Dermis blood vessel endothelial cell (primary cell): Measurements from ENCODE around the gene SMARCAL1. TPM values are rescaled to one million over a fixed set of nuclear protein-coding genes. Genes with fewer than 3 reads are reported as not detected.
"Not testable (repeated sequence)": the region's sequence is repeated elsewhere in the genome, so short reads cannot be mapped to it uniquely, and the experiment has no call there.

Experiments
- DNase-seq: peaks from one replicate; pipeline ENCODE4 v3.0.0; 2010
- total RNA-seq: library from RNA; depleted of rRNA; stranded (reverse); fragments of >200 nt; gene quantifications from 2 replicates; pipeline ENCODE4 v1.2.3, GENCODE V29; 2014

SMARCAL1 gene
- total RNA-seq, 1 donor from 2014 or later, result 18.5 TPM

DNA sequence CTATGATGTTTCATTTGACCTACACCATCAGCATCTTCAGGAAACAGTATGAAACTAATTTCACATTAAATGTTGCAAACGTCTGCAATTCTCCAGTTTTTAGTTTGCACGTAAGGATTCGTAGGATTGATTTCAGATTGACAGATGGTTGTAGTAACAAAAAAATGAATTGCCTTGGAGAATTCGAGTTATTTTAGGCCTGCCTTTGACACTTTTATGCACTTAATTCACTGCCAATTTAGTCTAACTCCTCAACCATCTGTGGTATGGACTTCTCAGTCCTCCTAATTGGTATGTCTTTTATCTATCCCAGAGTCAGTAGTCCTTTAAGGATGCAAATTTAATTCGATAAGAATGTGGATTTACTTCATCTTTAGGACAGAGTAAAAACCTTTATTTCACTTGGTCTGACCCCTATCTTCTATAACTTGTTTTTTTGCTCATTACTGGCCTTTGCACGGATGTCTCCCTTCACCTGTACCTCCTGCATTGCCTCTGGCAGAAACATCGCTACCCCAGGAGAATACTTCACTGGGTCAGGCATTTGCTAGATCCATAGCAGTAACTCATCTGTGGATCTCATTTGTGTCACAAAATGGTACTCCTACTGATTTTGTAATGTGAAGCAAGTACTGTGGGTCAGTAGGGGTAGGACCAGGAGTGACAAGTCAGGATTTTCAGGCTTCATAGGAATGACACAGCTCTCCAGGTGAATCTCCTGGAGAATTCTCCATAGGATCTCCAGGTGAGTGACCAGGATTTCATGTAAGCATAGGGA, 90.3 kb downstream of the SMARCAL1 start:
- DNase-seq, result no peak

DNA sequence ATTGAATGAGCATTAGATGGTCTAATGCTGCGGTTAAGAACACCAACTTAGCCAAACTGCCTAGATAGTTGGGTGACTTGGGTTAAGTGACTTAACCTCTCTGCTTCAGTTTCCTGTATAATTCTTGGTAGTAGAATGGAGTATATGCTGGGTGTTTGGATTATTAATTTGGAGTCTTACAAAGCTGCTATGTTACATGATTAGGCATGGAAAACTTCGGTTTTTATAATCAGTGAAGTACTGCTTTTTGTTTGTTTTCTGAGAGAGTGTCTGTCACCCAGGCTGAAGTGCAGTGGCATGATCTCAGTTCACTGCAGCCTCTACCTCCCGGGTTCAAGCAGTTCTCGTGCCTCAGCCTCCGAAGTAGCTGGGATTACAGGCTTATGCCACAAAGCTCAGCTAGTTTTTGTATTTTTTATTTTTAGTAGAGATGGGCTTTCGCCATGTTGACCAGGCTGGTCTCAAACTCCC, 90.9 kb downstream of the SMARCAL1 start:
- DNase-seq, result no peak

DNA sequence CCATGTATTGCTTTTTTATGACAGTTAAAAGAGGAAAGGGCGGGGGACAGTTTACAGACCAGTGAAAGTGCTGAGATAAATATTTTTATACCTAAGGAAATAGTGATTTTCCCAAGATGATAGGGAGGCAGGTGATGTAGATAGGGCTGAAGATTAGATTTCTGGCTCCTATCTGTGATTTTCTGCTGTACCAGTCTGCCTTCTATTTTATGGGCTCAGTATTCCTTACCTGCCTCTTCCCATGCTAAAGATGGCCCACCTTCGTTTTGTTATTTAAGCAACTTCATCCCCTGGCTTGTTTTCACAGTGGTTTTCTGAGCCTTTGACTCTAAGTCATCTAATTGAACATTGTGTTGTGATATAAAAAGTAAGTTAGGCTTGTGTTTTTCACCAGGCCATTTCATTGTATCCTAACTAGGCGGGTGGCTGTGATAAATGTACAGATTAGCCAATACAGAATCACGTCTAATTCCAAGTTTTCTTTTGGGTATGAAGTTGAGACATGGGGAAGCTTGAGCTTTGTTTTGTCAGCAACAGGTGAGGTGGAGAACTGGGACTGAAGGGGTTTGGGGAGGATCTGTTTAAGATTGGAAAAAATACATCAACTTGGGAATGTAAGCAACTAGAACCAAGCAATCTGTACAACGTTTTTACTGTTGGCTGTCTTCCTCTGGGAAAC, 91.6 kb downstream of the SMARCAL1 start:
- DNase-seq, result no peak

DNA sequence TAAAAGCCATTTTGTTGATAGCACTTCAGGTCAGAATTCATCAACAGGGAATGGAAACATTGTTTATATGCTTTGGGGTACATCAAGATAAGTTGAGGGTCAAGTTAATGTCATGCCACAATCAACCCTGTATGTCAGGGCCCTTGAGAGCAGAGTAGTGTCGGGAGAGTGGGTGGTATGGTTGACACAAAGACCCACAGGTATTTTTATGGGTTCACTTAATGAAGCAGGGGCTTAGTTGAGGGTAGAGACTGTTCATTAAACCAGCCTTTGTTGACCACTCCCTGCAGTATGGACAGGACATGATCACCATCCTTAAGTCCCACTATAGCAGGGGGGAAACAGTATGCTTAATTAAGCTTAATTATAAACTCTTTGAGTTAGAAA, 92.1 kb downstream of the SMARCAL1 start:
- DNase-seq, result no peak

DNA sequence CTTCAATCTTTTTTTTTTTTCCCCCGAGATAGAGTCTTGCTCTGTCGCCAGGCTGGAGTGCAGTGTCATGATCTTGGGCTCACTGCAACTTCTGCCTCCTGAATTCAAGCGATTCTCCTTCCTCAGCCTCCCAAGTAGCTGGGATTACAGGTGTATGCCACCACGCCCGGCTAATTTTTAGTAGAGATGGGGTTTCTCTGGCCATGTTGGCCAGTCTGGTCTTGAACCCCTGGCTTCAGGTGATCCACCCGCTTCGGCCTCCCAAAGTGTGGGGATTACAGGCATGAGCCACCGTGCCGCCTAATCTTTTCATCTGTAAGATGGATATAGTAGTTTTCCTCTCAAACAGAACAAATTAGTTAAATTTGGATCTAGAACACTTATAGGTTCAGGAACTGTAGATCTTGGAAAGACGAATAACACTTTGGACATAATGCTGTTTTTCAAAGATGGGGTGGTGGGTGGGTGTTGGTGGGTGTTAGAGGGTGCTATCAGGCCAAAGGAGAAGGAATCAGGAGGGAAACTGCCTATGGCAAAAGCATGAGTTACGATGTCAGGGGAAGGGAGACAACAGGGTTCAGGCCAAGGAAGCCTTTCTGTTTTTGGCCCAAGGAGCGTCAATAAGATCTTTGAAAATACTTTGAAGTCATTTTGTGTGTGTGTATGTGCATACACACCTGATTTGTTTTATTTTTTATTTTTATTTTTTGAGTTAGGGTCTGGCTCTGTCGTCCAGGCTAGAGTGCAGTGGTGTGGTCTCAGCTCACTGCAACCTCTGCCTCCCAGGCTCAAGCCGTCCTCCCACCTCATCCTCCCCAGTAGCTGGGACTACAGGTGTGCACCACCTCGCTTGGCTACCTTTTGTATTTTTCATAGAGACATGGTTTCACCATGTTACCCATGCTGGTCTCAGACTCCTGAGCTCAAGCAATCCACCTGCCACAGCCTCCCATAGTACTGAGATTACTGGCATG, 93.1 kb downstream of the SMARCAL1 start:
- DNase-seq, result no peak

DNA sequence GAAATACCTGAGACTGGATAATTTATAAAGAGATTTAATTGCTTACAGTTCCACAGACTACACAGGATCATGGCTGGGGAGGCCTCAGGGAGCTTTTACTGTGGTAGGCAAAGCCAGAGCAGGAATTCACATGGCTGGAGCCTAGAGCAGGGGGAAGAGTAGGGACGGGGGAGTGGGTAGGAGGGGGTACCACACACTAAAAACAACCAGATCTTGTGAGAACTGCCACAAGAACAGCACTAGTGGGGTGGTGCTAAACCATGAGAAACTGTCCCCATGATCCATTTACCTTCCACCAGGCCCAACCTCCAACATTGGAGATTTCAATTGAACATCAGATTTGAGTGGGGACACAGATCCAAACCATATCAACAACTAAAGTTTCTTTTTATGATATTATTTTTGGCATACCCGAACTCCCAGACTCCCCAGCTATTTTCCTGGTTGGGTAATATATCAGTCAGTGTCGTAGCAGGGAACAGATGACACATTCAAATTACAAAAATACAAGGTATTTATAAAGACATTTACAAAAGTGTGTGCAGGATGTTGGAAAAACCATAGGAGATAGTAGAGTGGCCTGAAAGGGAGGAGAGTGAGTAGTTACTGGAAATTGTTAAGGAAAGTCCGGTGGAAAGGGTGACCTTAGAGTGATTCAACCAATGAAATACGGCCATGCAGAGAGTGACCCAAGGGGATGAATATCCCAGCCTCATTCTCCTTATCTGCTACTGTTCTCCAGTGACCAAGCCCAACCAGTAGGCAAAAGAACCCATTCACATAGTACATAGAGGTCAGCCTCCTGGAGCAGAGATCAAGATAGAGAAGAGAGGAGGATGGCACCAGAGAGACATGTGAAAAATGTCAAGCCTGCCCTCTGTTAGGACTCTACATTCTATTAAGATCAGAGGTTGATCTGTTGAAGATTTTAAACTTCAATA, 95.2 kb downstream of the SMARCAL1 start:
- DNase-seq, result no peak

DNA sequence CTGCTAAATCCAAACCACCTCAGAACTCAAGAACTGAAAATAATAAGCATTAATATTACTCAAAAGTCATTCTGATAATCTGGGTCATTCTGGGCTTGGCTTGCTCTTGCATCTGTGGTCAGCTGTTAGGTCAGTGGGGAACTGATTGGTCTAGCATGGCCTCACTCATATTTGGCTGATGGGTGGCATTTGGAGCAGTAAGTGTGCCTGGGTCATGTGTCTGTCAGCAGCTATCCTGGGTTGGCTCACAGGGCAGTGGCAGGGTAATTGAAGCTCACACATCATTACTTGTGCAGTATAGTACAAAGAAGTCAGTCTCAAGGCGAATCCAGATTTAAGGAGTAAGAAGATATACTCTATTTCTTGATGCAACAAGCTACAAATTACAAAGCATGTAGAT, 95.9 kb downstream of the SMARCAL1 start:
- no peak for DNase-seq

DNA sequence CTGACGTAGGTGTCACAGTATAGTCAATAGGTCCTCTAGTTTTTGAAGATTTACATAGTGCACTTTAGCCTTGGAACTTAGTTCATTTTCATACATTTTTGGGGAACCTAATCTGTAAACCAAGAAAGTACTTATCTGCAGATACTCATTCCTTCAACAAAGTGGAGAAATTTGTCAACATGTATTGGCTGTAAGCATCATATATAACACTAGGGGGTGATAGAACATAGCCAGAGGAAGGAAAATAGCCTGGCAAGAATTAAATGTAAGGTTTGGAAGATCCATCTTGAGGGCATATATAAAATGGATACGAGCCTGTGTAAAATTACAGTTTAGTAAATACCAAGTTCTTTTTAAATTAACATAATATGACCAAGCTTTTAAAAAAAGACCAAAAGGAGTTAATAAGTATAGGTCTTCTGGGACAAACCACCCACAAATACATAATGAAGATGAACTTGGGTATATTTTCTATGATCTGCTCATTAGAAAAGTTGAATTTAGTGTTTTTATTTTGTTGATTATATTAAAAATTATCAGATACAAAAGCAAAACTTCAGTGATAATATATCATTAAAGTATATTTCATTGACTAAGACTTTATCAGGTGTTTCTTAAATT, 104.6 kb downstream of the SMARCAL1 start:
- peak; percentile 72 for DNase-seq

DNA sequence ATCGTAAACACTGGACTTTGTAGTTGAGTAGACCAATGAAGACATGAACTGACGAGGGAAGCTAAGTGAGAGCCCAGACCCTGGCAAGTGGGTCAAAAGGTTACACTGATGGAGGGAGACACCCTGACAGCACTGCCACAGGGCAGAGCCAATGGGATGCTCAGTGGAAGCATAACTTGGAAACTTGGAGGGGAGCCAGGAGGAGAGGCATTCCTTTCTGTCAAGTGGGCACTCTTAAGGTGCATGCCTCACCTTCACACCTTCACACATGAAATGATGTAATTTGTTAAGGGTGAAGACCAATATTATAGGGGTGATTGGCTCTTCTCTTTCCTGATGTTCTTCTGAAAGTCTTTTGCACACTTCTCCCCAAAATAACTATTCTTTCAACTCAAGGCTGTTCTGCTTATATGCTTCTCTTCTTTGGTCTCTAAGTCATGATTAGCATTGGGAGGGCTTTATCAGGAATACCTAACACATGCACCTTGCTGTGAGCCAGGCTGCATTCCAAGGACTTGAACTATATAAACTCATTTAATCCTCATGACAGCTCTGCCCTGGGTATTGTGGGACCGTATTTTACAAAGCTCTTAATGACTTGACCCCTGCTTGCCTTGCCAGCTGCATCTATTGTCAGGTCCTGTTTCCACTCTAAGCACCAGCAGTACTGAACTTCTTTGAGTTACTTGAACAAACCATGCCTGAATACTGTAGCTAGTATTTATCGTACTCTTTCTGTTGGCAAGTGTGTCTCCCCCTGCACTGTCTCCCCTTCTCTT, 105.4 kb downstream of the SMARCAL1 start:
- no peak for DNase-seq

DNA sequence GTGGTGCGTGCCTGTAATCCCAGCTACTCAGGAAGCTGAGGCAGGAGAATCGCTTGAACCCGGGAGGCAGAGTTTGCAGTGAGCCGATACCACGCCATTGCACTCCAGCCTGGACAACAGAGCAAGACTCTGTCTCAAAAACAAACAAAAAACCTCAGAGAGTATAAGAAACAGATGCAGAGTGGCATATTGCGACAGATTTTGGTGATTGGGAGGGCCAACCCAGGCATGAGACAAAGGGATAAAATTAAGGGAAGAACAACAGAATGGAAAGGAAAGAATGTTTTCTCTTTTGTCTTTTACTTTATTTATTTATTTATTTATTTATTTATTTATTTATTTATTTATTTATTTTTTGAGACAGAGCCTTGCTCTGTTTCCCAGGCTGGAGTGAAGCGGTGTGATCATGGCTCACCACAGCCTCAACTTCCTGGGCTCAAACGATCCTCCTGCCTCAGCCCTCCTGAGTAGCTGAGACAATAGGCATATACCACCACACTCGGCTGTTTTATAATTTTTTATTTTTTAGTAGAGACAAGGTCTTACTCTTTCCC, 106.4 kb downstream of the SMARCAL1 start:
- not testable (repeated sequence) for DNase-seq

DNA sequence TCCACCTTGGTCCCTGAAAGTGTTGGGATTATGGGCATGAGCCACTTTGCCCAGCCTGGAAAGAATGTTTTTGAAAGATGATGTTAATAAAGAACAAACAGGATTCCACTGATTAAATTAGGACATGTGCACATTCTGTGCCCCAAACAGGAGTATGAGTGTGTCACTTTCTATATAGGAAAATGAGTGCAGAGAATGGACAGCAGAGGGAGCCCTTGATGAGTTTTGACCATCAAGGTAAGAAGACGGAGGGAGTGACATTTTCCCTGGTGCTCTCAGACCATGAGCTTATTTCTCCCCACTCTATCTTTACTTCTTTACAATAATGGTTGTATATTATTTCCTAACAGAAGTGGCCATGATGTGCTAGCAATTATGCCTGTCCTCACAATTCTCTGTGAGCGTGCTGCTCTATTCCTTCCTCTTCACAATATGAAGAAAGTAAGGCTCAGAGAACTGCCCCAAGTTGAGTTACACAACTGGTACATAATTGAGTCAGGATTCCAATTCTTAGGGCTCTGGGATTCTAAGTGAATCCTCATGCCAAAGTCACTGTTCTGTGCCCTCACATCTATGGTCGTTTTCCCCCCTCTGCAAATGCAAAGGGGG, 107.0 kb downstream of the SMARCAL1 start:
- peak; percentile 91 for DNase-seq

DNA sequence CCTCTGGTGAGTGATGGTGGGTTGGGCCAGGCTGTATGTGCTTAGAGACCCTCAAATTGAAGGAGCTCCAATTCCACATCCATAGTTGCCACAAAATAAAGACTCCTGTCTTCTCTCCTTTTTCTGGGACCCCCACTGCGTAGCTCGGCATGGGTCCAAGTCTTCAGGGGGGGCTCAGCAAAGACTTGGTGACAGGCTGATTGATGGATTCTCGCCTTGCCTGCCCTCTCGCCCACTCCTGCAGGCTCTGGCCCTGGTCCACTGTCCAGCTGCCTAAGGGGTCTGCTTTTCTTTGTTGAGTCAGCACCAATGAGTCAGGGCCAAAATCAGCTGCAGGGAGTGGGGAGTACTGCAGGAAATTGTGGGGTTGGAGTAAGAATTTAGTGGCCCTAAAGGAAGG, 107.8 kb downstream of the SMARCAL1 start:
- no peak for DNase-seq

DNA sequence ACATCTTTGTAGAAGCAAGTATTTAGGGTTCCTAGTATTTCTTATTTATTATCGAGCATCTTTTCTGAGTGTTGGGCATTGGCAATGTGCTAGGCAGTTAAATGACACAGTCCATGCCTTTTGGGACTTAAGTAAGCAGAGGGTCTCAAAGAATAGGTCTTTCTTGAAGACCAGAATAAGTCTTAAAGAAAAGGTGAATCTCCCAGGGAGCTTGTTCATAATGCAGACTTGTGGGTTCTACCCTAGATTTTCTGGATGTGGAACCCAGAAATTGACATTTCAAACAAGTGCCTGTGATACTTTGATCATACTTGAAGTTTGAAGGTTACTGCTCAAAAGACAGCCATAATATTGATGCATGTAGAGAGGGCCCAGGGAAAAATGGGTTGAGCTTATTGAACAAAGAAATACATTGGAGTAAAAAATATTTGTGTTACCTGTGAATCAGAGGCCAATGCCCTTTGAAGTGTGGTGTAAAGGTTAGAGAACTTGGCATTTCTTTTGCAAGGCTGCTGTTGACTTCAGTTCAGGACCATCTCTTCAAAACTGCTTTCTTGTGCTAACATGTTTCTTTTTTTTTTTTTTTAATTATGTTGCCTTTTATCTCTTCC, 110.7 kb downstream of the SMARCAL1 start:
- no peak for DNase-seq

DNA sequence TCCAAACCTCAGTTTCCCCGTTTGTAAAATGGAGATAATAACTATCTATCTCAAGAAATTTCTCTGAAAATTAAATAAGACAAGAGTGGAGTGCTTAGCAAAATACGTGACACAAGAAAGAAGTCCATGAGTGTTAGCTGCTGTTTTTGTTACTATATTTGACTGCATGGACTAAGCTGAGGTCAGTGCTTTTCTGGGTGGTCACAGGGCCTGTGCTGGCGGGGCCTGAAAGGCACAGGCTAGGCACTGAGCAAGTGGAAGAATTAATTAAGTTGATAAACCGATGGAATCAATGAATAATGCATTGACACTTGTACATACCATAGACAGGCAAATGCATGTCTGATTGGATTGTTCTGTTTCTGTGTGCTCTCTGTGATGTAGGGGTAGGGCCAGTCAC, 113.7 kb downstream of the SMARCAL1 start:
- no peak for DNase-seq

DNA sequence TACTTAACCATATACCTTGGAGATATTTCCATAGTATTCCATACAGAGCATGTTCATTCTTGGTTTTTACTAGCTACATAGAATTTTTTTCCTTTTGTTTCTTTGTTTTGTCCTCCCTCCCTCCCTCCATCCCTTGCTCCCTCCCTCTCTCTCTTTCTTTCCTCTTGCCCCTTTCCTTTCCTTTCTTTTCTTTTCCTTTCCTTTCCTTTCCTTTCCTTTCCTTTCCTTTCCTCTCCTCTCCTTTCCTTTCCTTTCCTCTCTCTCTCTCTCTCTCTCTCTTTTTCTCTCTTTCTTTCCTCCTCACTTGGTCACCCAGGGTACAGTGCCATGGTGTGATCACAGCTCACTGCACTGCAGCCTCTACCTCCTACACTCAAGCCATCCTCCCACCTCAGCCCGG, 114.7 kb downstream of the SMARCAL1 start:
- no peak for DNase-seq

DNA sequence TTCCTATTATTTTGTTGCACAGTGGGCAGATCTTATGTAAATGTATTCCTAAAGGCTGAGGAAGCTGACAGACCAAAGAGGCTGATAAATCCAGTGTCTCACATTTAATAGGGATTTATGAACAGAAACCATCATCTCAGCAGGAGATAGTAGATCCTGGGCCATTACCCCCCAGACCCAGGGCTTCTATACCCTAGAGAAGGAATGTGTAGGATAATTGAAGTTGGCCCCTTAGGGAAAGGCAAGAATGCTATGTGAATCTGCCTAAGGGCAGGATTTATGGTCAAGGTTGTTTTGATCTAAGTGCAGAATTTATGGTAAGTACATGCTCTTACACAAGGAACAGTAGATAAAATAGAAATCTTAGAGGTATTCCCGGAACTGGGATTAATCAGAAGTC, 115.3 kb downstream of the SMARCAL1 start:
- DNase-seq, result no peak

DNA sequence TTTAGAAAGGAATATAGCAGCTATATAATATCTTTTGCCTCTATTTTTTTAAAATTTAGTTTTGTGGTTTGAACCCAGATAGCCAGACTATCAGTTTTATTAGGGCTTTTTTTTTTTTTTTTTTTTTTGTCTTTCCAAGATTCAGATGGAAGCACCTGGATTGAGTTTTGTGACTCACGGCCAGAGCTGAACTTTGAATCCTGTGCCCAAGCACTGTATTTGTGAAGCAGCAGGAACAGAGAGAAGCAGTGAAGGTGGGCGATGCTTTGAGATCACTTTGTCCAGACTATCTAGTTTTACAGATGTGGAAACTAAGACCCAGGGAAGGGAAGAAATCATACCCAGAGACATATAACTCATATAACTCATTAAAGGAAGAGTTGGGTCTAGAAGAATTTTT, 120.3 kb downstream of the SMARCAL1 start:
- peak; percentile 50 for DNase-seq
